HCT116 (cell line): Measurements from ENCODE around the gene AHR. TPM values are rescaled to one million over a fixed set of nuclear protein-coding genes. Genes with fewer than 3 reads are reported as not detected.

Experiments used
- ATAC-seq: fragments of 200-7000 bp; cut with Tn5 transposase; 2 replicates; pipeline ENCODE4 v1.9.1; 2020; ENCODE audit warnings: mild to moderate bottlenecking, moderate library complexity
- BruUV-seq: library from RNA; stranded (reverse); fragments of 400-500 nt; replicated peaks from 2 replicates; lab custom pipeline; 2021; lab: Mats Ljungman, UMichigan
- CTCF ChIA-PET: fragments of 300-600 bp; sonication (Branson Sonifier 250); formaldehyde crosslinking; loops from one replicate; lab custom pipeline; 2021; ENCODE audit warnings: antibody characterized with exemption; lab: Charles Lee
- POLR2A ChIA-PET: fragments of 300-600, 350-600 bp; sonication (Branson Sonifier 250); formaldehyde crosslinking; loops from one replicate; lab custom pipeline; 2021; ENCODE audit warnings: antibody characterized with exemption; lab: Charles Lee
- RAD21 ChIA-PET, 2 experiments: fragments of 300-600 bp; sonication (Branson Sonifier 250); formaldehyde crosslinking; loops; one replicate each; lab custom pipeline; 2023; ENCODE audit warnings: low total read pairs in 2 of 2; ENCODE audit not compliant: uncharacterized antibody in 2 of 2, unreplicated experiment in 2 of 2, low non-redundant PET in 1 of 2; lab: Charles Lee
- DNase-seq: peaks from one replicate; pipeline ENCODE4 v3.0.0-alpha.2; 2010; ENCODE audit warnings: low read depth, low spot score
- H2AFZ ChIP-seq: fragments of 200-600 bp; shearing (Covaris generic), sonication (generic); 2 replicates; pipeline ENCODE4 v1.6.1; 2017; ENCODE audit warnings: low read depth, mixed run types, mixed read lengths, antibody characterized with exemption, low read length; ENCODE audit not compliant: poor library complexity, severe bottlenecking
- H3K27ac ChIP-seq: 2 replicates; pipeline ENCODE4 v1.5.1; 2012; ENCODE audit warnings: low read depth, low read length
- H3K27me3 ChIP-seq: fragments of 200-600 bp; sonication (generic); 2 replicates; pipeline ENCODE4 v1.6.1; 2016; ENCODE audit warnings: mixed run types, low read length, mixed read lengths; ENCODE audit not compliant: insufficient read depth
- H3K36me3 ChIP-seq, 2 experiments: fragments of 200-500 bp in 1 of 2; fragments of 200-600 bp in 1 of 2; sonication (Bioruptor generic) in 1 of 2; sonication (generic) in 1 of 2; 2 replicates each; pipeline versions ENCODE4 v1.5.1 to v1.6.1; 2014 to 2016; ENCODE audit warnings: low read length in 2 of 2, inconsistent platforms in 1 of 2, mixed read lengths in 1 of 2, mixed run types in 1 of 2; ENCODE audit not compliant: insufficient read depth in 2 of 2, control insufficient read depth in 1 of 2
- H3K4me1 ChIP-seq, 2 experiments: fragments of 200-600 bp in 1 of 2; sonication (generic) in 1 of 2; 2 replicates each; pipeline versions ENCODE4 v1.5.1 to v1.6.1; 2012 to 2017; ENCODE audit warnings: low read length in 2 of 2, inconsistent platforms in 1 of 2, mild to moderate bottlenecking in 1 of 2, mixed read lengths in 1 of 2, mixed run types in 1 of 2, moderate library complexity in 1 of 2; ENCODE audit not compliant: insufficient read depth in 2 of 2, control insufficient read depth in 1 of 2
- H3K4me2 ChIP-seq: fragments of 200-600 bp; sonication (generic); 2 replicates; pipeline ENCODE4 v1.6.1; 2017; ENCODE audit warnings: mixed run types, low read length, mixed read lengths
- H3K4me3 ChIP-seq, 2 experiments: fragments of 200-600 bp in 1 of 2; sonication (generic) in 1 of 2; replicated peaks in 1 of 2; 2 replicates each; pipeline ENCODE4 v1.5.1; 2011 to 2016; ENCODE audit warnings: low read length in 2 of 2, control low read depth in 1 of 2, low read depth in 1 of 2, mild to moderate bottlenecking in 1 of 2, mixed read lengths in 1 of 2, mixed run types in 1 of 2
- H3K79me2 ChIP-seq: fragments of 200-600 bp; sonication (generic); 2 replicates; pipeline ENCODE4 v1.6.1; 2017; ENCODE audit warnings: mild to moderate bottlenecking, mixed run types, low read length, moderate library complexity, mixed read lengths; ENCODE audit not compliant: insufficient read depth
- H3K9ac ChIP-seq: fragments of 200-600 bp; sonication (generic); 2 replicates; pipeline ENCODE4 v1.6.1; 2016; ENCODE audit warnings: low read length, mixed read lengths
- H3K9me2 ChIP-seq: fragments of 200-600 bp; sonication (generic), shearing (Covaris generic); 2 replicates; pipeline ENCODE4 v1.6.1; 2017; ENCODE audit warnings: mixed run types, mild to moderate bottlenecking, moderate library complexity; ENCODE audit not compliant: insufficient read depth
- H3K9me3 ChIP-seq, 2 experiments: fragments of 200-500 bp in 1 of 2; fragments of 200-600 bp in 1 of 2; sonication (Bioruptor generic) in 1 of 2; sonication (generic) in 1 of 2; 2 replicates each; pipeline ENCODE4 v1.6.1; 2014 to 2017; ENCODE audit warnings: low read length in 2 of 2, mixed read lengths in 2 of 2, inconsistent platforms in 1 of 2, low read depth in 1 of 2, mild to moderate bottlenecking in 1 of 2, mixed run types in 1 of 2, moderate library complexity in 1 of 2; ENCODE audit not compliant: control insufficient read depth in 1 of 2, insufficient read depth in 1 of 2
- H4K20me1 ChIP-seq: fragments of 200-600 bp; sonication (generic), shearing (Covaris generic); 2 replicates; pipeline ENCODE4 v1.6.1; 2017; ENCODE audit warnings: mixed run types, mild to moderate bottlenecking, moderate library complexity; ENCODE audit not compliant: insufficient read depth
- CBX3 ChIP-seq: IDR thresholded peaks from 2 replicates; pipeline ENCODE4 v1.6.1; 2012; ENCODE audit warnings: low read depth
- CEBPB ChIP-seq: IDR thresholded peaks from 2 replicates; pipeline ENCODE4 v1.6.1; 2012; ENCODE audit warnings: low read depth
- ELF1 ChIP-seq: IDR thresholded peaks from 2 replicates; pipeline ENCODE4 v1.6.1; 2012; ENCODE audit warnings: low read depth, borderline replicate concordance
- EZH2 ChIP-seq: fragments of 200-600 bp; sonication (generic); IDR thresholded peaks from 2 replicates; pipeline ENCODE4 v1.6.1; 2017; ENCODE audit warnings: antibody characterized with exemption, mixed run types
- FOSL1 ChIP-seq: IDR thresholded peaks from 2 replicates; pipeline ENCODE4 v1.6.1; 2012; ENCODE audit warnings: low read depth
- JUND ChIP-seq: IDR thresholded peaks from 2 replicates; pipeline ENCODE4 v1.6.1; 2012
- POLR2A ChIP-seq: IDR thresholded peaks from 2 replicates; pipeline ENCODE4 v1.7.0; 2011; ENCODE audit warnings: borderline replicate concordance; ENCODE audit not compliant: insufficient read depth, insufficient read length; ENCODE audit errors: extremely low read depth
- SIN3A ChIP-seq: IDR thresholded peaks from 2 replicates; pipeline ENCODE4 v1.6.1; 2012; ENCODE audit warnings: low read depth
- SP1 ChIP-seq: IDR thresholded peaks from 2 replicates; pipeline ENCODE4 v1.6.1; 2012; ENCODE audit warnings: low read depth
- TCF7L2 ChIP-seq: IDR thresholded peaks from 2 replicates; pipeline ENCODE4 v1.7.0; 2011; ENCODE audit warnings: borderline replicate concordance, inconsistent platforms; ENCODE audit not compliant: insufficient read depth, insufficient read length; ENCODE audit errors: extremely low read depth
- YY1 ChIP-seq: IDR thresholded peaks from 2 replicates; pipeline ENCODE4 v1.6.1; 2011; ENCODE audit warnings: low read length, low read depth, moderate library complexity, mild to moderate bottlenecking; ENCODE audit not compliant: insufficient replicate concordance; ENCODE audit errors: extremely low read depth
- ZFX ChIP-seq: fragments of 450-650 bp; IDR thresholded peaks from 2 replicates; pipeline ENCODE4 v1.6.1; 2017
- intact Hi-C: fragments of 100-400 bp; cut with micrococcal nuclease; formaldehyde crosslinking; loops from 2 replicates; pipeline ENCODE4 v1.10.0; 2022
- total RNA-seq: library from RNA; stranded (reverse); gene quantifications from one replicate; pipeline ENCODE4 v1.2.1, GENCODE V29; 2021; ENCODE audit not compliant: unreplicated experiment
- TF ChIP-seq, protein P1 (sequence below): IDR thresholded peaks from 2 replicates; pipeline ENCODE4 v1.6.1; 2012
- TF ChIP-seq, protein P2 (sequence below): IDR thresholded peaks from 2 replicates; pipeline ENCODE4 v1.6.1; 2012; ENCODE audit warnings: low read depth
- TF ChIP-seq, protein P3 (sequence below), 3 experiments: fragments of 200-600 bp in 1 of 3; sonication (generic) in 1 of 3; IDR thresholded peaks in 2 of 3; conservative IDR thresholded peaks in 1 of 3; 2 replicates each; pipeline ENCODE4 v1.5.1; 2012 to 2017; ENCODE audit warnings: low read depth in 2 of 3, low read length in 2 of 3, antibody characterized with exemption in 1 of 3, borderline replicate concordance in 1 of 3, control low read depth in 1 of 3, mild to moderate bottlenecking in 1 of 3, mixed read lengths in 1 of 3, mixed run types in 1 of 3, moderate library complexity in 1 of 3; ENCODE audit not compliant: insufficient read depth in 1 of 3
- TF ChIP-seq, protein P4 (sequence below): IDR thresholded peaks from 2 replicates; pipeline ENCODE4 v1.6.1; 2012

Gene AHR
- total RNA-seq, 1 experiment from 2014 or later: 29.7 TPM

DNA sequence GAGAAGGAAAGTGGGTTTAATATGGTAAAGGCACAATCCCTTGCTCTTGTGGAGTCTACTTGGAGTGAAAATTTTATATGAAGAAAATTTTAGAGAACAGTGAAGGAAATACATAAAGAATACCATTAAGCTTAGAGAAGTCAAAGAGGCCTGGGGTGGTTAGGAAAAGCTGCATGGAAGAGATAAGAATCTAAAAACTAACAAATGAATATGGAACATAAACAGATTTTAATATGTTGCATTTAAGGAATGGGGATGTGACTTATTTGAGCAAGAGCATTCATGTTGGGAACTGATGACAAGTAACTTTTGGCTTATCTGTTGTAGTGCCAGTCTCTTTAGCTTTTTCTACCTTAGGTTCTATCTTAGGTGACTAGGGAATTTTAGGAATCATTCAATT is 31.0 kb downstream of the AHR start:
- Histone ChIP-seq H3K36me3 (peaks cover 5 to 8% of the 10 kb centered on the region in 2 experiments; a peak in 1 of 4 replicates), H3K79me2 (no peaks in the 10 kb centered on the region), H2AFZ (no peak overlapping the region), H3K4me1 (peaks cover 0 to 6% of the 10 kb centered on the region in 2 experiments; a peak in 2 of 4 replicates), H3K27ac (no peak overlapping the region), H3K27me3 (no peaks in the 10 kb centered on the region), H3K4me2 (no peak overlapping the region), H3K9me2 (no peaks in the 10 kb centered on the region), H3K9me3 (no peaks in the 10 kb centered on the region), H4K20me1 (no peaks in the 10 kb centered on the region), H3K9ac (no peak overlapping the region), H3K4me3 (no peak overlapping the region)
- RAD21 ChIA-PET: no interaction called here
- DNase-seq (no peak), ATAC-seq (no peak)
- CTCF ChIA-PET: no interaction called here
- no TSS peak for BruUV-seq
- TF ChIP-seq JUND: no peak
- no peak for TF ChIP-seq TCF7L2
- TF ChIP-seq, protein P1, sequence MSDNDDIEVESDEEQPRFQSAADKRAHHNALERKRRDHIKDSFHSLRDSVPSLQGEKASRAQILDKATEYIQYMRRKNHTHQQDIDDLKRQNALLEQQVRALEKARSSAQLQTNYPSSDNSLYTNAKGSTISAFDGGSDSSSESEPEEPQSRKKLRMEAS: no peak
- TF ChIP-seq ELF1: no peak
- no peak for TF ChIP-seq SP1
- intact Hi-C loops: no loop called here
- POLR2A ChIA-PET: no interaction called here

DNA sequence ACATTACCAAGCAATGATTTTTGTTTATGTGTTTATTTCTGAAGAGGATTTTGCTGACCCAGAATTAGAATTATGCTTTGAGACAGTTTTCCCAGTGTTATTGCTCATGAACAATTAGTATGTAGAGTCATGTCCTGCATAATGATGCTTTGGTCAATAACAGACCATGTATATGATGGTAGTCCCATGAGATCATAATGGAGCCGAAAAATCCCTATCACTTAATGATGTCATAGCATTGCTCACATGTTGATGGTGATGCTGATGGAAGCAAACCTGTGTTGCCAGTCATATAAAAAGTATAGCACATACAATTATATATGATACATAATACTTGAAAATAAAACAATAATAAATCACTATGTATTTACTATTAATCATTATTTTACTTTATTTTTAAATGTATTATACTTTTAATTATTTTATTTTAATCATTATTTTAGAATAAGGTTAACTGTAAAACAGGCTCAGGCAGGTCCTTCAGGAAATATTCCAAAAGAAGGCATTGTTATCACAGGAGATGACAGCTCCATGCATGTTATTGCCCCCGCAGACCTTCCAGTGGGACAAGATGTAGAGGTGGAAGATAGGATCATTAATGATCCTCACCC is 33.5 kb downstream of the AHR start:
- no peaks in the 10 kb centered on the region for H3K79me2 ChIP-seq
- no peak overlapping the region for H3K9ac ChIP-seq
- H3K9me3 ChIP-seq: no peaks in the 10 kb centered on the region
- ChIA-PET CTCF (no interaction called here), RAD21 (no interaction called here), POLR2A (no interaction called here)
- H3K27me3 ChIP-seq: no peaks in the 10 kb centered on the region
- intact Hi-C loops: no loop called here
- BruUV-seq: no TSS peak
- H3K9me2 ChIP-seq: no peaks in the 10 kb centered on the region
- H3K36me3 ChIP-seq: peaks cover 6 to 9% of the 10 kb centered on the region in 2 experiments; a peak in 1 of 4 replicates
- ATAC-seq (no peak), DNase-seq (no peak)
- no peak overlapping the region for H3K27ac ChIP-seq
- H3K4me2 ChIP-seq: no peak overlapping the region
- H2AFZ ChIP-seq: no peak overlapping the region
- no peaks in the 10 kb centered on the region for H3K4me1 ChIP-seq
- no peaks in the 10 kb centered on the region for H4K20me1 ChIP-seq
- H3K4me3 ChIP-seq: no peak overlapping the region
- TF ChIP-seq SP1: no peak
- TF ChIP-seq FOSL1: no peak
- no peak for TF ChIP-seq POLR2A
- TF ChIP-seq EZH2: no peak
- no peak for TF ChIP-seq CBX3
- no peak for TF ChIP-seq CEBPB
- TF ChIP-seq, protein P2, sequence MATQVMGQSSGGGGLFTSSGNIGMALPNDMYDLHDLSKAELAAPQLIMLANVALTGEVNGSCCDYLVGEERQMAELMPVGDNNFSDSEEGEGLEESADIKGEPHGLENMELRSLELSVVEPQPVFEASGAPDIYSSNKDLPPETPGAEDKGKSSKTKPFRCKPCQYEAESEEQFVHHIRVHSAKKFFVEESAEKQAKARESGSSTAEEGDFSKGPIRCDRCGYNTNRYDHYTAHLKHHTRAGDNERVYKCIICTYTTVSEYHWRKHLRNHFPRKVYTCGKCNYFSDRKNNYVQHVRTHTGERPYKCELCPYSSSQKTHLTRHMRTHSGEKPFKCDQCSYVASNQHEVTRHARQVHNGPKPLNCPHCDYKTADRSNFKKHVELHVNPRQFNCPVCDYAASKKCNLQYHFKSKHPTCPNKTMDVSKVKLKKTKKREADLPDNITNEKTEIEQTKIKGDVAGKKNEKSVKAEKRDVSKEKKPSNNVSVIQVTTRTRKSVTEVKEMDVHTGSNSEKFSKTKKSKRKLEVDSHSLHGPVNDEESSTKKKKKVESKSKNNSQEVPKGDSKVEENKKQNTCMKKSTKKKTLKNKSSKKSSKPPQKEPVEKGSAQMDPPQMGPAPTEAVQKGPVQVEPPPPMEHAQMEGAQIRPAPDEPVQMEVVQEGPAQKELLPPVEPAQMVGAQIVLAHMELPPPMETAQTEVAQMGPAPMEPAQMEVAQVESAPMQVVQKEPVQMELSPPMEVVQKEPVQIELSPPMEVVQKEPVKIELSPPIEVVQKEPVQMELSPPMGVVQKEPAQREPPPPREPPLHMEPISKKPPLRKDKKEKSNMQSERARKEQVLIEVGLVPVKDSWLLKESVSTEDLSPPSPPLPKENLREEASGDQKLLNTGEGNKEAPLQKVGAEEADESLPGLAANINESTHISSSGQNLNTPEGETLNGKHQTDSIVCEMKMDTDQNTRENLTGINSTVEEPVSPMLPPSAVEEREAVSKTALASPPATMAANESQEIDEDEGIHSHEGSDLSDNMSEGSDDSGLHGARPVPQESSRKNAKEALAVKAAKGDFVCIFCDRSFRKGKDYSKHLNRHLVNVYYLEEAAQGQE: no peak
- TF ChIP-seq ELF1: no peak
- no peak for TF ChIP-seq SIN3A
- TF ChIP-seq YY1: no peak
- no peak for TF ChIP-seq ZFX
- no peak for TF ChIP-seq JUND
- TF ChIP-seq, protein P3, sequence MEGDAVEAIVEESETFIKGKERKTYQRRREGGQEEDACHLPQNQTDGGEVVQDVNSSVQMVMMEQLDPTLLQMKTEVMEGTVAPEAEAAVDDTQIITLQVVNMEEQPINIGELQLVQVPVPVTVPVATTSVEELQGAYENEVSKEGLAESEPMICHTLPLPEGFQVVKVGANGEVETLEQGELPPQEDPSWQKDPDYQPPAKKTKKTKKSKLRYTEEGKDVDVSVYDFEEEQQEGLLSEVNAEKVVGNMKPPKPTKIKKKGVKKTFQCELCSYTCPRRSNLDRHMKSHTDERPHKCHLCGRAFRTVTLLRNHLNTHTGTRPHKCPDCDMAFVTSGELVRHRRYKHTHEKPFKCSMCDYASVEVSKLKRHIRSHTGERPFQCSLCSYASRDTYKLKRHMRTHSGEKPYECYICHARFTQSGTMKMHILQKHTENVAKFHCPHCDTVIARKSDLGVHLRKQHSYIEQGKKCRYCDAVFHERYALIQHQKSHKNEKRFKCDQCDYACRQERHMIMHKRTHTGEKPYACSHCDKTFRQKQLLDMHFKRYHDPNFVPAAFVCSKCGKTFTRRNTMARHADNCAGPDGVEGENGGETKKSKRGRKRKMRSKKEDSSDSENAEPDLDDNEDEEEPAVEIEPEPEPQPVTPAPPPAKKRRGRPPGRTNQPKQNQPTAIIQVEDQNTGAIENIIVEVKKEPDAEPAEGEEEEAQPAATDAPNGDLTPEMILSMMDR (IDR thresholded peaks at IDR 0.05 in 2 of 3, conservative IDR thresholded peaks at IDR 0.05 in 1 of 3; ENCODE audit: borderline replicate concordance in 1 of 3, insufficient read depth in 1 of 3, low read depth in 2 of 3, low read length in 2 of 3): no peak
- TF ChIP-seq, protein P4, sequence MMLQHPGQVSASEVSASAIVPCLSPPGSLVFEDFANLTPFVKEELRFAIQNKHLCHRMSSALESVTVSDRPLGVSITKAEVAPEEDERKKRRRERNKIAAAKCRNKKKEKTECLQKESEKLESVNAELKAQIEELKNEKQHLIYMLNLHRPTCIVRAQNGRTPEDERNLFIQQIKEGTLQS: no peak
